GM13977 (cell line): Measurements from ENCODE around the gene NELL1.

Experiments used
- DNase-seq: peaks from one replicate; pipeline ENCODE4 v3.0.0; 2012; ENCODE audit warnings: low spot score
- in situ Hi-C: fragments of 300-500 bp; cut with MboI; formaldehyde crosslinking; loops from one replicate; pipeline ENCODE4 v1.12.0; 2022; ENCODE audit warnings: low sequenced_read_pairs, low pct_unique_long_range_greater_than_20kb, mixed read lengths, inconsistent platforms; ENCODE audit not compliant: unreplicated experiment
- TF ChIP-seq, protein P1 (sequence below): IDR thresholded peaks from 2 replicates; pipeline ENCODE4 v1.5.1; 2012; ENCODE audit warnings: mild to moderate bottlenecking, control low read depth; ENCODE audit not compliant: insufficient read depth; ENCODE audit errors: extremely low read depth, missing control alignments

Gene NELL1

DNA sequence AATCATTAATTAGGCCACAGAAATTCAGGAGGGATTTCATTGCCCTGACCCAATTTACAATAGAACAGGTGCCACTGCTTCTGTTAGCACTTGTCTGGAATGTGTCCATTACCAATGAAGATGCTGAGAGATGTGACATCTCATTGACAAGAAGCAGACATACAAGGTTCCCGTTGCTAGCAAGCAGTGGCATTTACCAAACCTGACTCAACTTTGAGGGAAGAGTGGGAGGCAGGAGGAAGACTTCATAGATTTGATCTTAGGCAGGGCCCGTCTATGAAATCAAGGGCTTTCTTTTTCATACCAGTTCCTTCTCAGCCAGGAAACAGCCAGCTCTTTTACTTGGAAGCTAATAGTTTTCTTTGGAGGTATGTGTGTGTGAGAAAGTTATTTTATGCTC lies 280.2 kb downstream of the NELL1 start:
- no peak for DNase-seq
- TF ChIP-seq, protein P1, sequence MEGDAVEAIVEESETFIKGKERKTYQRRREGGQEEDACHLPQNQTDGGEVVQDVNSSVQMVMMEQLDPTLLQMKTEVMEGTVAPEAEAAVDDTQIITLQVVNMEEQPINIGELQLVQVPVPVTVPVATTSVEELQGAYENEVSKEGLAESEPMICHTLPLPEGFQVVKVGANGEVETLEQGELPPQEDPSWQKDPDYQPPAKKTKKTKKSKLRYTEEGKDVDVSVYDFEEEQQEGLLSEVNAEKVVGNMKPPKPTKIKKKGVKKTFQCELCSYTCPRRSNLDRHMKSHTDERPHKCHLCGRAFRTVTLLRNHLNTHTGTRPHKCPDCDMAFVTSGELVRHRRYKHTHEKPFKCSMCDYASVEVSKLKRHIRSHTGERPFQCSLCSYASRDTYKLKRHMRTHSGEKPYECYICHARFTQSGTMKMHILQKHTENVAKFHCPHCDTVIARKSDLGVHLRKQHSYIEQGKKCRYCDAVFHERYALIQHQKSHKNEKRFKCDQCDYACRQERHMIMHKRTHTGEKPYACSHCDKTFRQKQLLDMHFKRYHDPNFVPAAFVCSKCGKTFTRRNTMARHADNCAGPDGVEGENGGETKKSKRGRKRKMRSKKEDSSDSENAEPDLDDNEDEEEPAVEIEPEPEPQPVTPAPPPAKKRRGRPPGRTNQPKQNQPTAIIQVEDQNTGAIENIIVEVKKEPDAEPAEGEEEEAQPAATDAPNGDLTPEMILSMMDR, result no peak
- in situ Hi-C loops, result no loop called here

DNA sequence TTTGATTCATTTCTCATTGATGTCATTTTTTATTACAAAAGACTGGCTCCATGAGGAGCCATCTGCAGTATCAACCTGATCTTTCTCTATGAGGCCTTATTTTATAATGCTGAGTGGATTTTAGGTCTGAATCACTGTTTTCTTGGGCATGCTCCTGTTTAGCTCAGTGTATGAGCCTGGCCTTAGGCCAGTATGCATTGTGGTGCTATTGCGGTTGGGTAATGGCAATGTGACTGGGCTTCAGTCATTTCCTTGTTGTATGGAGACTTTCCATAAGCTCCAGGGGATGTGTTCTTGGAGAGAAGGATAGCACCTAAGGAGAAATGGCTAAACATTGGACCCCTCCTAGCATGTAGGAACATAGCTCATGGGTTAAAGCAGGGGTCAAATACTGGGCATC lies 293.2 kb downstream of the NELL1 start:
- TF ChIP-seq, protein P1, result no peak
- no peak for DNase-seq
- in situ Hi-C loops, result no loop called here

DNA sequence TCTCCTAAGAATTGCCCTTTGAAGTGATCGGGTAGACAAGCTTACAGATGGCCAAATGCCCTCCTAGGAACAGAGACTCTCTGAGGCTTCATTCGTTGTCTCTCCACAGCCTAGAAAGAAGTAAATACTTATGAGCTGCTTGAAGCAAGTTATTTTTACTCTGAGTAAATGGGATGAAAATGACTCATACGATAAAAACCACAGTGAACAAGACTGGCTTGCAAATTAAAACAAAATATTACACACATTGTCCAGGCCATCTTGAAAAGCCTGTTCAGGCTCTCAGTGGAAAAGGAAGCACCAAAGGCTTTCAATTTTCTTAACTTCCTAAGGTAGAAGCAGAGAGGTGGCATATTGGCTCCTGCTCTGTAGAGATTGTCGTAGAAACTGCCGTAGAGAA lies 294.2 kb downstream of the NELL1 start:
- no peak for DNase-seq
- in situ Hi-C loops, result no loop called here
- TF ChIP-seq, protein P1, result no peak

DNA sequence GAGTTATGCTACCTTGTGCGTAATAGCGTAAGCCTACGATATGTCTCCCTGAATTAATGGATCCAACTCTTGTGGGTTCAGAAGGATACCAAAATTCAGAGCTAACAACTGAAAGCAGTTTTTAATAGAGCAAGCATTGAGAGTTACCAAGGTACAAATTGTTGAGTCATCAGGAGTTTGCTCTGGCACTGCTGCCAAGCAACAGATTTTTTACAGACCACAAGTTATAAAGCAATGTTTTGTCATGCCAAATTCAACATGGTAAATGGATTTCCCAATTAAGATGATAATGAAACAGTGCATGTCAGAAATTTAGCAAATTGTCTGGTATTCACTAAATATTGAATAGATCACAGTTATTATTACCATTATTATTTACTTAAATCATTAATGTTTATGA lies 295.6 kb downstream of the NELL1 start:
- DNase-seq, result no peak
- TF ChIP-seq, protein P1, result no peak
- in situ Hi-C loops, result no loop called here

DNA sequence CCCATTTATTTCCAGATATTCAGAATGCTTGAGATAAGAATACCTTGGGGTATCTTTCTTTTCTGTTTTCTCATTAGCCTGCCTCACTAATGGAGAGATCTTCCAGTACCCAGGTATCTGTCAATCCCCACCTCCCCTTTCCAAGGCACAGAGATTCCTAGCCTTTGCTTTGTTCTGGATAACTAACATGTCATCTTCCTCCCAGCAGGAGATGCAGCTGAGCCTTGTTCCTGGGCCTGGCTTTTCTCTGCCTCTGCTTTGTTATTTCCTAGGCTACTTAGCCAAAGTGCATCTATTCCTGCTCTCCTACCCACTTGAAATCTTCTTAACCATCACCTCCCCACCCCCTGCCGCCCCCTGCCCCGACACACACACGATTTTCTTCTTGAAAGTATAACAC lies 297.1 kb downstream of the NELL1 start:
- in situ Hi-C loops, result no loop called here
- no peak for DNase-seq

DNA sequence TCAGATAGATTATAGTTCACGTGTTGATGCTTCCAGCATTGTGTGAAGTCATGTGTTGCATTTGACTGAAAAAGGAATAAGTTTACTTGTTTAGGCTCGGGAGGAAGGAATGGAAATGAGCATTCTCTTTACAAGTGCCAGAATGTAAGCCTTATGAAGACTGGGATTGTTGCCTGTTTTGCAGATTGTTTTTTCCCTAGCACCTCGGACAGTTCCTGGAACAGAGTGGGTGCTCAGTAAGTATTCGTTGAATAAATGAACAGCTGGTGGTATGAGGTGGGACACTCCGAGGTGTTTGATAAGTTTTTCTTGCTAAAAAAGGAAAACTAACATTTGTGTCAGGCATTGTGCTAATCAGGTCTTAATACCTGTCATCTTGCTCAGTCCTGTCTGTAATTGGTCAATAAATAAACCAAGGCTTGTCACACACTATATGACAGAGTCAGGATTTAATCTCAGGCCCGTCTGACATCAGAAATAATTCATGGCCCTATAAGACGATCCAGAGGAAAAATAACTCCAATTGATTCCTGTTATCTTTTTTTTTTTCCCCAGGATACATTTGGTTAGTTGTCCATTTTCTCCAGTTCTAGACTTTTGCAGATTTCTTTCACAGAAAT lies 304.7 kb downstream of the NELL1 start:
- TF ChIP-seq, protein P1, result no peak
- in situ Hi-C loops, result no loop called here
- DNase-seq, result no peak

More for the DNA sequence above, 297.1 kb downstream of the NELL1 start:
- TF ChIP-seq, protein P1, result no peak
